Parathyroid adenoma (tissue), 2 donors: ENCODE results near the gene CNGA2.

ENCODE experiments used
- H2AFZ ChIP-seq: fragments of 300-600 bp; sonication (generic); one replicate; pipeline ENCODE4 v1.7.0; 2017; ENCODE audit warnings: antibody characterized with exemption, mild to moderate bottlenecking
- H3K27ac ChIP-seq: fragments of 300-600 bp; sonication (generic); one replicate; pipeline ENCODE4 v1.7.0; 2017
- H3K27me3 ChIP-seq: fragments of 300-600 bp; sonication (generic); one replicate; pipeline ENCODE4 v1.7.0; 2017; ENCODE audit warnings: low read length; ENCODE audit not compliant: control insufficient read depth, insufficient read depth
- H3K36me3 ChIP-seq: fragments of 300-600 bp; sonication (generic); one replicate; pipeline ENCODE4 v1.7.0; 2017; ENCODE audit warnings: low read length; ENCODE audit not compliant: control insufficient read depth, insufficient read depth
- H3K4me1 ChIP-seq: fragments of 300-600 bp; sonication (generic); one replicate; pipeline ENCODE4 v1.7.0; 2017; ENCODE audit warnings: control low read depth
- H3K4me2 ChIP-seq: fragments of 300-600 bp; sonication (generic); one replicate; pipeline ENCODE4 v1.7.0; 2017; ENCODE audit warnings: low read length
- H3K4me3 ChIP-seq: fragments of 300-600 bp; sonication (generic); one replicate; pipeline ENCODE4 v1.7.0; 2017; ENCODE audit warnings: low read depth, low read length
- H3K79me2 ChIP-seq: fragments of 300-600 bp; sonication (generic); one replicate; pipeline ENCODE4 v1.7.0; 2017; ENCODE audit warnings: control low read depth
- H3K9ac ChIP-seq: fragments of 300-600 bp; sonication (generic); one replicate; pipeline ENCODE4 v1.7.0; 2017; ENCODE audit warnings: mild to moderate bottlenecking
- H3K9me3 ChIP-seq: fragments of 300-600 bp; sonication (generic); one replicate; pipeline ENCODE4 v1.7.0; 2017; ENCODE audit warnings: low read length; ENCODE audit not compliant: control insufficient read depth
- CTCF ChIP-seq: fragments of 300-600 bp; sonication (generic); IDR thresholded peaks from one replicate; pipeline ENCODE4 v1.7.0; 2017; ENCODE audit warnings: antibody characterized with exemption, mild to moderate bottlenecking
- donor health status: primary hyperparathyroidism.

The CNGA2 gene

GRCh38 chrX:151715752-151716151, 18.8 kb upstream of the CNGA2 start, which contains the start of gene FATE1:
Gene FATE1, plus strand, starts transcription at chrX:151716035. Its CDS starts 85 bp downstream, at chrX:151716120.
- H3K9ac ChIP-seq = no peak within 1 kb of the TSS
- H3K36me3 ChIP-seq = no peaks in the 10 kb centered on the region
- no peak for TF ChIP-seq CTCF
- no peak within 1 kb of the TSS for H2AFZ ChIP-seq
- no peaks in the 10 kb centered on the region for H3K9me3 ChIP-seq
- no peaks in the 10 kb centered on the region for H3K4me1 ChIP-seq
- H3K4me2 ChIP-seq = no peak within 1 kb of the TSS
- no peak within 1 kb of the TSS for H3K27ac ChIP-seq
- no peaks in the 10 kb centered on the region for H3K27me3 ChIP-seq
- no peak within 1 kb of the TSS for H3K4me3 ChIP-seq
- no peaks in the 10 kb centered on the region for H3K79me2 ChIP-seq

- Histone ChIP-seq H3K4me2 (no peak overlapping the region), H3K36me3 (no peaks in the 10 kb centered on the region), H3K4me1 (no peaks in the 10 kb centered on the region), H3K4me3 (no peak overlapping the region), H3K79me2 (no peaks in the 10 kb centered on the region), H3K9ac (no peak overlapping the region), H2AFZ (no peak overlapping the region), H3K9me3 (no peaks in the 10 kb centered on the region), H3K27ac (no peak overlapping the region), H3K27me3 (no peaks in the 10 kb centered on the region)
- peak; percentile 44 for TF ChIP-seq CTCF
These were observed 12.2 kb upstream of the CNGA2 start for GRCh38 chrX:151722241-151722846.

DNA sequence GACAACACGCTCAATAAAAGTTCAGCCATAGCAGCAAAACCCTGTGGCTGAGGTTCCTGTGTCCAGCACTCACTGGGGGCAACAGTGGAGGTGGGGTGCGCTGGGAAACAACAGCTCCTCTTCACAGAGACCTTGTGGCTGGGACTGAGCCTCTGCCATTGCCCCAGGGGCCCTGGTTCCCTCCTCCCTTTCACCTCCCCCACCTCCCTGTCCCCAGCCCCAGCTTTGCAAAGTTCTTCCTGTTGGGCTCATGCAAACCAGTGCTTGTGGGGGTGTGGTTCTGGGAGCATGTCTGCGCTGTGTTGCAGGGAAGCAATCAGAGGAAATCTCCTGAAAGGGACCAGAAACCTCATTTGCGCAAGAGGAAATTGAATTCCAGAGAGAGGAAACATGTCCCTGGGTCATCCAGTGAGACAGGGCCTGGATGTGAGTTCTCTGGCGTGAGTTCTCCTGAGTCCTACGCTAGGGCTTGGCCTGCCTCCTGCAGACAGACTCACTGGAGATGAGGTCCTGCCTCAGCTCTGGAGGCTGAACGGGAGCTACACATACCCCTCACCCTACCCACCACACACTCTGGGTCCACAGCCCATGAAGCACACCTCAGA, 11.3 kb upstream of the CNGA2 start:
- H3K9ac ChIP-seq = no peak overlapping the region
- H2AFZ ChIP-seq = no peak overlapping the region
- H3K9me3 ChIP-seq = no peaks in the 10 kb centered on the region
- H3K4me2 ChIP-seq = no peak overlapping the region
- TF ChIP-seq CTCF = no peak
- no peaks in the 10 kb centered on the region for H3K4me1 ChIP-seq
- H3K27ac ChIP-seq = no peak overlapping the region
- H3K36me3 ChIP-seq = no peaks in the 10 kb centered on the region
- no peak overlapping the region for H3K4me3 ChIP-seq
- no peaks in the 10 kb centered on the region for H3K79me2 ChIP-seq
- no peaks in the 10 kb centered on the region for H3K27me3 ChIP-seq

DNA sequence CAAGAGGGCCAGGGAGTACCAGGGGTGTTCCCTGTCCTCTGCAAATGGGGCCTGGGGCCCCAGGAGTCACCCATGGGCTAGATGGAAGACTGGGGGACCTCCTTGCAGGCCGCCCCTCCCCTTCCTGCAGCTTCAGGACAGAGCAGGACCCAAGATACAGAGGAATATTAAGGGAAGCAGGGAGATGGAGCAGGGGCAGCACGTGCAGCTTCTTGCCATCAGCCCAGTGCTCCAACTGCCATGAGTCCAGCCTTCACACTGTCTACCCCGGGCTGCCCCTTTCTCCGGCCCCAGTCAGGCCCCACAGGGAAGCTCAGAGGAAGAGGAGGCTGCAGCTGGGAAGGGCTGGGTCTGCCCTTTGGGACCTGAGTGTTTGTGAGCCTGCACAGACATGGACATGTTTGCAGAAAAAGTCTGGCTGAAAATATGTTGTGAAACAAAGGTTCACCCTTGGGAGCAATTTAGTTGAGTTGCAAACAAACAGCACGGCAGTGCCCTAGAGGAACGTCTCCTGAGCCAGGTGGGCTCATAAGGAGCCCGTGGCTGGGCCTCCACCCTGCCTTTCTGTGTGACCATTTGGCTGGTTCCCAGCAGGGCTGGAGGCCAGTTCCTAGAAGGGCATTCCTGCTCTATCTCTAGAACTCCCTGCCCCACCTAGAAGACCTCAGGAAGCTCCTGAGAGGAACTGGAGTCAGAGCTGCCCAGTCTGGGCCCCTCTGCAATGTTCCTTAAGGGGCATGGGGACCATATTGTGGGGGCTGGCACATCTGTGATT, 9.8 kb upstream of the CNGA2 start:
- no peak overlapping the region for H3K27ac ChIP-seq
- no peaks in the 10 kb centered on the region for H3K4me1 ChIP-seq
- H3K27me3 ChIP-seq = no peaks in the 10 kb centered on the region
- no peaks in the 10 kb centered on the region for H3K79me2 ChIP-seq
- H3K4me2 ChIP-seq = no peak overlapping the region
- H3K36me3 ChIP-seq = no peaks in the 10 kb centered on the region
- no peaks in the 10 kb centered on the region for H3K9me3 ChIP-seq
- no peak overlapping the region for H3K9ac ChIP-seq
- H3K4me3 ChIP-seq = no peak overlapping the region
- no peak for TF ChIP-seq CTCF
- H2AFZ ChIP-seq = no peak overlapping the region
